H1 (cell line): ENCODE results near the gene CAPN1. TPM values are rescaled to one million over a fixed set of nuclear protein-coding genes. Genes with fewer than 3 reads are reported as not detected.

Experiments
- CTCF ChIA-PET: fragments of 300-600 bp; sonication (Branson Sonifier 250); formaldehyde crosslinking; loops from one replicate; lab custom pipeline; 2021; ENCODE audit not compliant: partially characterized antibody; lab: Charles Lee
- POLR2A ChIA-PET: fragments of 300-600 bp; sonication (Branson Sonifier 250); formaldehyde crosslinking; loops from one replicate; lab custom pipeline; 2021; ENCODE audit warnings: inconsistent platforms; ENCODE audit not compliant: partially characterized antibody; lab: Charles Lee
- DNase-seq, 2 experiments: peaks; one replicate each; pipeline versions ENCODE4 v3.0.0 to v3.0.0-alpha.2; 2010 to 2022; ENCODE audit warnings: low spot score in 2 of 2, low read depth in 1 of 2, mixed read lengths in 1 of 2
- FAIRE-seq: peaks from 2 replicates; lab custom pipeline; 2011; peaks lifted over from hg19 to GRCh38; lab: Jason Lieb, UNC
- H2AFZ ChIP-seq: 2 replicates; pipeline ENCODE4 v1.8.1; 2012; ENCODE audit warnings: low read length, inconsistent platforms
- H2AK5ac ChIP-seq: 2 replicates; pipeline ENCODE4 v1.6.1; 2013; ENCODE audit warnings: low read depth, low read length
- H2BK120ac ChIP-seq: replicated peaks from 2 replicates; pipeline ENCODE3; 2013; ENCODE audit warnings: low read depth, low read length, inconsistent platforms
- H2BK12ac ChIP-seq: 2 replicates; pipeline ENCODE4 v1.6.1; 2013; ENCODE audit warnings: low read depth, low read length
- H2BK15ac ChIP-seq: 2 replicates; pipeline ENCODE4 v1.6.1; 2013; ENCODE audit warnings: low read length
- H2BK20ac ChIP-seq: 2 replicates; pipeline ENCODE4 v1.6.1; 2013; ENCODE audit warnings: low read length
- H2BK5ac ChIP-seq: 2 replicates; pipeline ENCODE4 v1.6.1; 2013; ENCODE audit warnings: low read depth, low read length
- H3K14ac ChIP-seq: 2 replicates; pipeline ENCODE4 v1.6.1; 2013; ENCODE audit warnings: inconsistent platforms; ENCODE audit not compliant: insufficient read length
- H3K18ac ChIP-seq: 2 replicates; pipeline ENCODE4 v1.6.1; 2013; ENCODE audit warnings: low read length; ENCODE audit errors: extremely low read depth
- H3K23ac ChIP-seq: 2 replicates; pipeline ENCODE4 v1.6.1; 2013; ENCODE audit warnings: inconsistent platforms; ENCODE audit not compliant: insufficient read length
- H3K23me2 ChIP-seq: 2 replicates; pipeline ENCODE4 v1.6.1; 2013; ENCODE audit warnings: low read depth, low read length
- H3K27ac ChIP-seq: 2 replicates; pipeline ENCODE4 v1.6.1; 2011; ENCODE audit warnings: low read depth, low read length, inconsistent platforms
- H3K27me3 ChIP-seq, 4 experiments: replicated peaks in 1 of 4; 1 replicate in 1 of 4; 2 replicates in 3 of 4; pipeline versions ENCODE4 v1.6.1 to v1.8.1; 2011 to 2013; ENCODE audit warnings: low read length in 3 of 4, mild to moderate bottlenecking in 3 of 4, inconsistent platforms in 2 of 4, mixed read lengths in 2 of 4, moderate library complexity in 1 of 4; ENCODE audit not compliant: control insufficient read depth in 3 of 4, insufficient read depth in 3 of 4; ENCODE audit errors: extremely low read depth in 1 of 4
- H3K36me3 ChIP-seq, 4 experiments: 2 replicates each; pipeline versions ENCODE4 v1.6.1 to v1.8.1; 2011 to 2013; ENCODE audit warnings: mild to moderate bottlenecking in 4 of 4, low read length in 3 of 4, moderate library complexity in 2 of 4, control low read depth in 1 of 4, inconsistent platforms in 1 of 4; ENCODE audit not compliant: insufficient read depth in 4 of 4, control insufficient read depth in 2 of 4
- H3K4ac ChIP-seq: replicated peaks from 2 replicates; pipeline ENCODE3; 2013; ENCODE audit warnings: low read length, low read depth, mixed read lengths, inconsistent platforms; ENCODE audit not compliant: insufficient read length
- H3K4me1 ChIP-seq, 4 experiments: replicated peaks in 1 of 4; 1 replicate in 1 of 4; 2 replicates in 3 of 4; pipeline versions ENCODE4 v1.6.1 to v1.8.1; 2011 to 2013; ENCODE audit warnings: low read length in 3 of 4, inconsistent platforms in 2 of 4, mixed read lengths in 1 of 4; ENCODE audit not compliant: insufficient read depth in 4 of 4, control insufficient read depth in 3 of 4
- H3K4me2 ChIP-seq, 2 experiments: 2 replicates each; pipeline versions ENCODE4 v1.6.1 to v1.8.1; 2011 to 2013; ENCODE audit warnings: low read depth in 2 of 2, low read length in 2 of 2, control low read depth in 1 of 2, inconsistent platforms in 1 of 2, mild to moderate bottlenecking in 1 of 2; ENCODE audit not compliant: insufficient read depth in 1 of 2
- H3K4me3 ChIP-seq, 4 experiments: fragments of 200-600, 300-600 bp in 1 of 4; sonication (generic), shearing (Covaris generic), sonication (Bioruptor Twin) in 1 of 4; 2 replicates each; pipeline versions ENCODE4 v1.5.1 to v1.8.1; 2011 to 2016; ENCODE audit warnings: low read length in 4 of 4, low read depth in 3 of 4, control low read depth in 2 of 4, inconsistent platforms in 2 of 4, mild to moderate bottlenecking in 2 of 4, mixed read lengths in 1 of 4, moderate library complexity in 1 of 4; ENCODE audit not compliant: insufficient read depth in 2 of 4; ENCODE audit errors: extremely low read depth in 1 of 4
- H3K56ac ChIP-seq: replicated peaks from 2 replicates; pipeline ENCODE3; 2013; ENCODE audit warnings: low read depth, mild to moderate bottlenecking, mixed read lengths, low read length, inconsistent platforms; ENCODE audit not compliant: insufficient read length
- H3K79me1 ChIP-seq: 2 replicates; pipeline ENCODE4 v1.6.1; 2013; ENCODE audit warnings: low read depth, low read length, control low read depth
- H3K79me2 ChIP-seq, 2 experiments: 2 replicates each; pipeline versions ENCODE4 v1.6.1 to v1.8.1; 2012 to 2013; ENCODE audit warnings: low read length in 2 of 2, mild to moderate bottlenecking in 2 of 2, inconsistent platforms in 1 of 2; ENCODE audit not compliant: insufficient read depth in 2 of 2, control insufficient read depth in 1 of 2
- H3K9ac ChIP-seq, 4 experiments: replicated peaks in 1 of 4; 1 replicate in 1 of 4; 2 replicates in 3 of 4; pipeline versions ENCODE4 v1.6.1 to v1.8.1; 2011 to 2013; ENCODE audit warnings: low read depth in 3 of 4, low read length in 3 of 4, control low read depth in 2 of 4, mild to moderate bottlenecking in 2 of 4, moderate library complexity in 2 of 4, inconsistent platforms in 1 of 4; ENCODE audit errors: extremely low read depth in 1 of 4
- H3K9me3 ChIP-seq, 2 experiments: 2 replicates each; pipeline versions ENCODE4 v1.6.1 to v1.8.1; 2012 to 2013; ENCODE audit warnings: mild to moderate bottlenecking in 2 of 2, moderate library complexity in 2 of 2, control low read depth in 1 of 2, inconsistent platforms in 1 of 2, low read depth in 1 of 2, low read length in 1 of 2, mixed read lengths in 1 of 2; ENCODE audit not compliant: insufficient read depth in 2 of 2
- H4K20me1 ChIP-seq, 2 experiments: replicated peaks in 1 of 2; 2 replicates each; pipeline versions ENCODE3 to v1.8.1; 2011 to 2013; ENCODE audit warnings: inconsistent platforms in 2 of 2, low read length in 2 of 2, mild to moderate bottlenecking in 1 of 2; ENCODE audit not compliant: insufficient read depth in 2 of 2, control insufficient read depth in 1 of 2
- H4K5ac ChIP-seq: 2 replicates; pipeline ENCODE4 v1.6.1; 2013; ENCODE audit warnings: low read length, low read depth, mixed read lengths, inconsistent platforms; ENCODE audit not compliant: insufficient read length
- H4K8ac ChIP-seq: 2 replicates; pipeline ENCODE4 v1.8.0; 2013; ENCODE audit warnings: mild to moderate bottlenecking, moderate library complexity, low read length, inconsistent platforms; ENCODE audit not compliant: insufficient read depth; ENCODE audit errors: extremely low read depth
- H4K91ac ChIP-seq: replicated peaks from 2 replicates; pipeline ENCODE3; 2013; ENCODE audit warnings: low read length, mixed read lengths, inconsistent platforms; ENCODE audit not compliant: insufficient read length
- CBX5 ChIP-seq: fragments of 300-800, 300-1000 bp; sonication (generic); IDR thresholded peaks from 2 replicates; pipeline ENCODE4 v1.7.1; 2016; ENCODE audit warnings: antibody characterized with exemption, low read length, low read depth
- CTBP2 ChIP-seq: IDR thresholded peaks from 2 replicates; pipeline ENCODE4 v1.7.0; 2011; ENCODE audit warnings: borderline replicate concordance, mild to moderate bottlenecking, moderate library complexity, mixed read lengths, low read length; ENCODE audit not compliant: insufficient read depth, insufficient read length
- E2F6 ChIP-seq: IDR thresholded peaks from 2 replicates; pipeline ENCODE4 v1.6.1; 2012; ENCODE audit warnings: inconsistent platforms
- EP300 ChIP-seq, 2 experiments: IDR thresholded peaks; 1 replicate in 1 of 2; 2 replicates in 1 of 2; pipeline ENCODE4 v1.6.1; 2011 to 2012; ENCODE audit warnings: low read depth in 2 of 2, low read length in 2 of 2, mild to moderate bottlenecking in 2 of 2, borderline replicate concordance in 1 of 2, inconsistent platforms in 1 of 2, moderate library complexity in 1 of 2
- HDAC2 ChIP-seq, 2 experiments: fragments of 300-600 bp in 1 of 2; sonication (generic) in 1 of 2; IDR thresholded peaks; 2 replicates each; pipeline ENCODE4 v1.6.1; 2011 to 2012; ENCODE audit warnings: low read depth in 2 of 2, low read length in 2 of 2, mild to moderate bottlenecking in 2 of 2, moderate library complexity in 2 of 2, borderline replicate concordance in 1 of 2, inconsistent platforms in 1 of 2
- HDAC6 ChIP-seq: IDR thresholded peaks from one replicate; pipeline ENCODE4 v1.7.1; 2012; ENCODE audit warnings: low read depth, mild to moderate bottlenecking, inconsistent platforms, low read length, moderate library complexity
- JUN ChIP-seq: IDR thresholded peaks from 2 replicates; pipeline ENCODE4 v1.6.1; 2011; ENCODE audit warnings: low read depth, mild to moderate bottlenecking, improper control_type of control experiment, low read length
- KDM4A ChIP-seq: IDR thresholded peaks from one replicate; pipeline ENCODE4 v1.7.1; 2012; ENCODE audit warnings: low read depth, mild to moderate bottlenecking, moderate library complexity, low read length, inconsistent platforms; ENCODE audit not compliant: severe bottlenecking
- POU5F1 ChIP-seq: IDR thresholded peaks from 2 replicates; pipeline ENCODE4 v1.6.1; 2011; ENCODE audit warnings: low read depth, mild to moderate bottlenecking, low read length, moderate library complexity
- SIRT6 ChIP-seq: IDR thresholded peaks from one replicate; pipeline ENCODE4 v1.7.1; 2012; ENCODE audit warnings: low read length, inconsistent platforms
- SIX5 ChIP-seq: IDR thresholded peaks from 2 replicates; pipeline ENCODE4 v1.6.1; 2011; ENCODE audit warnings: mild to moderate bottlenecking, low read depth, low read length
- SP1 ChIP-seq: IDR thresholded peaks from 2 replicates; pipeline ENCODE4 v1.6.1; 2011; ENCODE audit warnings: low read depth, low read length
- SP4 ChIP-seq: IDR thresholded peaks from 2 replicates; pipeline ENCODE4 v1.6.1; 2012; ENCODE audit warnings: low read length, inconsistent platforms
- TEAD4 ChIP-seq: IDR thresholded peaks from 2 replicates; pipeline ENCODE4 v1.6.1; 2012; ENCODE audit warnings: low read depth, low read length, inconsistent platforms, mixed read lengths
- polyA plus RNA-seq, 7 experiments: library from polyadenylated mRNA; depleted of rRNA in 3 of 7; stranded (reverse) in 5 of 7; unstranded in 2 of 7; fragments of >200 nt in 5 of 7; fragments of 200-250 nt in 2 of 7; gene quantifications; 1 replicate in 5 of 7; 2 replicates in 1 of 7; 4 replicates in 1 of 7; pipeline versions ENCODE4 v1.2.1 to v1.2.3, GENCODE V29; 2011 to 2013; ENCODE audit warnings: missing spikeins in 2 of 7, mixed read lengths in 2 of 7
- total RNA-seq: library from RNA; stranded (reverse); fragmentation: NEBNext Ultra II Directional; extraction: Animal tissue kit (Norgen Biotek cat#: 25700); gene quantifications from 2 replicates; pipeline ENCODE4 v1.2.1, GENCODE V29; 2021

The CAPN1 gene
- total and polyA plus RNA-seq, 2 of the 8 experiments (the other 6 are each of a cell fraction or from before 2014, with no cell fraction given) = 194 to 233 TPM

DNA sequence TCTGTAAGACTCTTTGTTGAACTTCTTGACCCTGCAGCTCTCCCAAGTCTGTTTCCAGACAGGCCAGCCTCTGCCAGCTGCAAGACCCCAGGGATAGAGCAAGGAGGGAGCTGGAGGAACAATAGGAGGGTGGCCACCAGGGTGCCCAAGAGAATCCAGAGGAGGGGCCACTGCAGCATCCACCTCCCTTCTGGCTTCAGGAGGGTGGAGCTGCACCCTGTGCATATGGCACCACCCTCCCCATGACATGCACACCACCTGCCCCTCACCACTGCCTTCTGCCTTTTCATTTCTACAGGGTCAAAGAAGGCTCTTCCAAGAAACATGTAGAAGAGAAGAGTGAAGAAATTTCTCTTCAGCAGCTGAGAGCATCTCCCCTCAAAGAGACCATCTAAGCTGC is 60.0 kb downstream of the CAPN1 start:
- CTCF ChIA-PET = interaction anchor here (0.9 to 5.7 kb wide), 6 partner anchors 8 to 88 kb away, joined by 3 to 35 read pairs (median 5); no protein-coding TSS in a partner anchor
- no peak overlapping the region for H2BK120ac ChIP-seq
- TF ChIP-seq SP1 = no peak
- no peak for TF ChIP-seq HDAC6
- no peak for TF ChIP-seq SIRT6
- TF ChIP-seq KDM4A = no peak
- TF ChIP-seq HDAC2 (IDR thresholded peaks at IDR 0.05; ENCODE audit: borderline replicate concordance in 1 of 2, low read depth in 2 of 2, low read length in 2 of 2) = no peak
- no peak for TF ChIP-seq CBX5
- no peak for TF ChIP-seq POU5F1
- TF ChIP-seq TEAD4 = no peak
- no peak for TF ChIP-seq JUN
- no peak for TF ChIP-seq CTBP2
- no peak for TF ChIP-seq SP4
- TF ChIP-seq E2F6 = no peak
- no peak for TF ChIP-seq SIX5
- no peak for TF ChIP-seq EP300 (IDR thresholded peaks at IDR 0.05; ENCODE audit: borderline replicate concordance in 1 of 2, low read depth in 2 of 2, low read length in 2 of 2)

More for the DNA sequence above, 60.0 kb downstream of the CAPN1 start:
- no peak overlapping the region for H2BK15ac ChIP-seq
- no peak overlapping the region for H3K56ac ChIP-seq
- no peaks in the 10 kb centered on the region for H3K9me3 ChIP-seq
- no peak overlapping the region for H2BK20ac ChIP-seq
- H4K5ac ChIP-seq = no peak overlapping the region
- POLR2A ChIA-PET = interaction anchor here (1.4 to 6.8 kb wide), 3 partner anchors 9 to 36 kb away, joined by 3 to 54 read pairs (median 38); no protein-coding TSS in a partner anchor
- H3K79me1 ChIP-seq = no peaks in the 10 kb centered on the region
- H2BK5ac ChIP-seq = no peak overlapping the region
- H3K4me2 ChIP-seq = no peak overlapping the region
- H4K8ac ChIP-seq = no peak overlapping the region
- H3K9ac ChIP-seq = no peak overlapping the region
- H3K36me3 ChIP-seq = no peaks in the 10 kb centered on the region
- no peaks in the 10 kb centered on the region for H4K20me1 ChIP-seq
- no peak for DNase-seq
- no peaks in the 10 kb centered on the region for H3K23me2 ChIP-seq
- no peaks in the 10 kb centered on the region for H3K79me2 ChIP-seq
- H3K27ac ChIP-seq = no peak overlapping the region
- no peak overlapping the region; the same call in 1 of the 2 replicates for H2AK5ac ChIP-seq
- H3K23ac ChIP-seq = no peak overlapping the region
- no peak overlapping the region for H2AFZ ChIP-seq
- no peaks in the 10 kb centered on the region for H3K27me3 ChIP-seq
- H2BK12ac ChIP-seq = no peak overlapping the region
- no peak overlapping the region for H3K4me3 ChIP-seq
- H3K18ac ChIP-seq = no peak overlapping the region
- no peak overlapping the region for H3K4ac ChIP-seq
- H3K14ac ChIP-seq = no peak overlapping the region
- no peak overlapping the region for H4K91ac ChIP-seq
- FAIRE-seq = no peak
- H3K4me1 ChIP-seq = peaks cover 3 to 12% (median 5%) of the 10 kb centered on the region in 4 experiments; a peak in 5 of 7 replicates
